Stomach (tissue), 4 donors: Measurements from ENCODE around the gene PER1.

Experiments used
- EP300 ChIP-seq: sonication (generic); formaldehyde crosslinking; IDR thresholded peaks from one replicate; pipeline ENCODE4 v1.6.1; 2017; ENCODE audit warnings: antibody characterized with exemption
- POLR2A ChIP-seq, 4 donors: fragments of 450-650 bp; IDR thresholded peaks; one replicate each; pipeline ENCODE4 v1.6.1; 2016; ENCODE audit warnings: antibody characterized with exemption in 4 of 4, control low read depth in 2 of 4, mild to moderate bottlenecking in 1 of 4, moderate library complexity in 1 of 4
- POLR2AphosphoS5 ChIP-seq, 3 donors: sonication (generic); formaldehyde crosslinking; IDR thresholded peaks; one replicate each; pipeline ENCODE4 v1.6.1; 2016; ENCODE audit warnings: antibody characterized with exemption in 3 of 3
- TF ChIP-seq, protein P1 (sequence below), 7 experiments: fragments of 450-650 bp in 4 of 7; fragments of 200-600 bp in 3 of 7; sonication (generic) in 3 of 7; IDR thresholded peaks; one replicate each; pipeline ENCODE4 v1.5.1; 2016 to 2019; ENCODE audit warnings: antibody characterized with exemption in 7 of 7, control low read depth in 2 of 7, mild to moderate bottlenecking in 1 of 7

DNA sequence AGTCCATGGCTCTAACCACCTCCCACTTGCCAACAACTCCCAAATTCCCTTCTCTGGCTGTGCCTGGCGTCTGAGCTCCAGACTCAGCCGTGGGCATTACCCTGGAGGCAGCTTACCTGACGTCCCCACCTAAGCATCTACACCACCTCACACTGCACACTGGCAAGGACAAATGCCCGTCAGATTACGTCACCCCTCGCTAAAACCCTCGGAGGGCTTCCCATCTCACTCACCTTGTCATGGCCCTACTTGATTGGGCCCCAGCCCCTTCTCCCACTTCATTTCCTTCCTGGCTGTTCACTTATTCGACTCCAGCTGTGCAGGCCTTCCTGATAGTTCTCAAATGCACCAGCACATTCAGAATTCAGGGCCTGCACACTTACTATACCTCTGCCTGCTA lies 47.3 kb downstream of the PER1 start:
- TF ChIP-seq, protein P1, sequence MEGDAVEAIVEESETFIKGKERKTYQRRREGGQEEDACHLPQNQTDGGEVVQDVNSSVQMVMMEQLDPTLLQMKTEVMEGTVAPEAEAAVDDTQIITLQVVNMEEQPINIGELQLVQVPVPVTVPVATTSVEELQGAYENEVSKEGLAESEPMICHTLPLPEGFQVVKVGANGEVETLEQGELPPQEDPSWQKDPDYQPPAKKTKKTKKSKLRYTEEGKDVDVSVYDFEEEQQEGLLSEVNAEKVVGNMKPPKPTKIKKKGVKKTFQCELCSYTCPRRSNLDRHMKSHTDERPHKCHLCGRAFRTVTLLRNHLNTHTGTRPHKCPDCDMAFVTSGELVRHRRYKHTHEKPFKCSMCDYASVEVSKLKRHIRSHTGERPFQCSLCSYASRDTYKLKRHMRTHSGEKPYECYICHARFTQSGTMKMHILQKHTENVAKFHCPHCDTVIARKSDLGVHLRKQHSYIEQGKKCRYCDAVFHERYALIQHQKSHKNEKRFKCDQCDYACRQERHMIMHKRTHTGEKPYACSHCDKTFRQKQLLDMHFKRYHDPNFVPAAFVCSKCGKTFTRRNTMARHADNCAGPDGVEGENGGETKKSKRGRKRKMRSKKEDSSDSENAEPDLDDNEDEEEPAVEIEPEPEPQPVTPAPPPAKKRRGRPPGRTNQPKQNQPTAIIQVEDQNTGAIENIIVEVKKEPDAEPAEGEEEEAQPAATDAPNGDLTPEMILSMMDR (IDR thresholded peaks at IDR 0.05), result no peak
- no peak for TF ChIP-seq POLR2A (IDR thresholded peaks at IDR 0.05)
- no peak for TF ChIP-seq EP300
- TF ChIP-seq POLR2AphosphoS5 (IDR thresholded peaks at IDR 0.05), result no peak
